Measurements from ENCODE around the gene TGFBR3.

TGFBR3 gene

GRCh38 chr1:91635763-91636162 lies 250.2 kb downstream of the TGFBR3 start:
- no peak for DNase-seq (ENCODE audit: low read depth)

- DNase-seq (ENCODE audit: low read depth), result no peak
Observed at GRCh38 chr1:91633438-91633837, 252.5 kb downstream of the TGFBR3 start.

GRCh38 chr1:91631718-91632330 lies 254.1 kb downstream of the TGFBR3 start:
- DNase-seq (ENCODE audit: low read depth), result no peak

- DNase-seq (ENCODE audit: low read depth), result no peak
Observed at GRCh38 chr1:91630803-91631202, 255.1 kb downstream of the TGFBR3 start.
